Left lung (tissue), 10 donors: ENCODE measurements around the gene SLX9. TPM values are rescaled to one million over a fixed set of nuclear protein-coding genes. Genes with fewer than 3 reads are reported as not detected.

Experiments used
- ATAC-seq: fragments of 200-7000 bp; cut with Tn5 transposase; one replicate; pipeline ENCODE4 v1.9.1; 2020; ENCODE audit warnings: moderate library complexity
- DNase-seq, 4 donors: peaks; one replicate each; pipeline ENCODE4 v3.0.0-alpha.2; 2013 to 2020
- H3K27ac ChIP-seq, 2 donors: fragments of 200-600 bp; sonication (generic) in 1 of 2; one replicate each; pipeline versions ENCODE4 v1.5.0 to v1.8.0; 2020 to 2021
- H3K27me3 ChIP-seq, 2 donors: fragments of 200-600 bp; sonication (generic) in 1 of 2; one replicate each; pipeline versions ENCODE4 v1.5.0 to v1.8.0; 2020 to 2021
- H3K36me3 ChIP-seq, 2 donors: fragments of 200-600 bp; sonication (generic) in 1 of 2; one replicate each; pipeline versions ENCODE4 v1.5.0 to v1.8.0; 2020 to 2021
- H3K4me1 ChIP-seq, 2 donors: fragments of 200-600 bp; one replicate each; pipeline ENCODE4 v1.8.0; 2021
- H3K4me3 ChIP-seq, 2 donors: fragments of 200-600 bp; sonication (generic) in 1 of 2; one replicate each; pipeline versions ENCODE4 v1.5.0 to v1.8.0; 2020 to 2021; ENCODE audit warnings: mild to moderate bottlenecking in 1 of 2
- H3K9me3 ChIP-seq, 2 donors: fragments of 200-600 bp; sonication (generic) in 1 of 2; one replicate each; pipeline versions ENCODE4 v1.5.0 to v1.8.0; 2020 to 2021
- intact Hi-C, 2 donors: fragments of 100-400 bp; cut with DNase I; formaldehyde crosslinking; loops; one replicate each; pipeline versions ENCODE4 v1.11.2 to v1.14.2; 2022
- polyA plus RNA-seq, 6 donors: library from polyadenylated mRNA; unstranded; fragments of 120-200 nt; gene quantifications; one replicate each; pipeline ENCODE4 v1.2.1, GENCODE V29; 2013; ENCODE audit not compliant: insufficient read length in 6 of 6
- total RNA-seq, 2 donors: library from RNA; stranded (reverse); fragmentation: NEBNext Ultra II Directional; extraction: Animal tissue kit (Norgen Biotek cat#: 25700); gene quantifications; one replicate each; pipeline ENCODE4 v1.2.1, GENCODE V29; 2021
- TF ChIP-seq, protein P1 (sequence below), 2 donors: fragments of 200-600 bp; sonication (generic) in 1 of 2; IDR thresholded peaks; one replicate each; pipeline versions ENCODE4 v1.5.0 to v1.8.0; 2021; ENCODE audit warnings: antibody characterized with exemption in 2 of 2
- donor health status: DM: no; HTN: yes; CAD: no.
- donor health status: DM: no; HTN: no; CAD: no.

The SLX9 gene
- total and polyA plus RNA-seq, 8 donors, result 11.5 to 29.6 (median 16.2) TPM

- peak; percentile 46 for ATAC-seq
- intact Hi-C loops, result no loop called here
- TF ChIP-seq, protein P1, sequence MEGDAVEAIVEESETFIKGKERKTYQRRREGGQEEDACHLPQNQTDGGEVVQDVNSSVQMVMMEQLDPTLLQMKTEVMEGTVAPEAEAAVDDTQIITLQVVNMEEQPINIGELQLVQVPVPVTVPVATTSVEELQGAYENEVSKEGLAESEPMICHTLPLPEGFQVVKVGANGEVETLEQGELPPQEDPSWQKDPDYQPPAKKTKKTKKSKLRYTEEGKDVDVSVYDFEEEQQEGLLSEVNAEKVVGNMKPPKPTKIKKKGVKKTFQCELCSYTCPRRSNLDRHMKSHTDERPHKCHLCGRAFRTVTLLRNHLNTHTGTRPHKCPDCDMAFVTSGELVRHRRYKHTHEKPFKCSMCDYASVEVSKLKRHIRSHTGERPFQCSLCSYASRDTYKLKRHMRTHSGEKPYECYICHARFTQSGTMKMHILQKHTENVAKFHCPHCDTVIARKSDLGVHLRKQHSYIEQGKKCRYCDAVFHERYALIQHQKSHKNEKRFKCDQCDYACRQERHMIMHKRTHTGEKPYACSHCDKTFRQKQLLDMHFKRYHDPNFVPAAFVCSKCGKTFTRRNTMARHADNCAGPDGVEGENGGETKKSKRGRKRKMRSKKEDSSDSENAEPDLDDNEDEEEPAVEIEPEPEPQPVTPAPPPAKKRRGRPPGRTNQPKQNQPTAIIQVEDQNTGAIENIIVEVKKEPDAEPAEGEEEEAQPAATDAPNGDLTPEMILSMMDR (IDR thresholded peaks at IDR 0.05), result no peak
- Histone ChIP-seq H3K4me1 (peaks cover 0 to 4% of the 10 kb centered on the region in 2 donors), H3K27ac (peak overlapping the region in 1 of 2 donors; percentile 2), H3K4me3 (no peak overlapping the region), H3K9me3 (no peaks in the 10 kb centered on the region), H3K36me3 (no peaks in the 10 kb centered on the region), H3K27me3 (peaks cover 0 to 27% of the 10 kb centered on the region in 2 donors)
- peak in 2 of 4 donors; percentile 25 to 60 for DNase-seq
These were observed 63.7 kb downstream of the SLX9 start for GRCh38 chr21:45003331-45004058.

DNA sequence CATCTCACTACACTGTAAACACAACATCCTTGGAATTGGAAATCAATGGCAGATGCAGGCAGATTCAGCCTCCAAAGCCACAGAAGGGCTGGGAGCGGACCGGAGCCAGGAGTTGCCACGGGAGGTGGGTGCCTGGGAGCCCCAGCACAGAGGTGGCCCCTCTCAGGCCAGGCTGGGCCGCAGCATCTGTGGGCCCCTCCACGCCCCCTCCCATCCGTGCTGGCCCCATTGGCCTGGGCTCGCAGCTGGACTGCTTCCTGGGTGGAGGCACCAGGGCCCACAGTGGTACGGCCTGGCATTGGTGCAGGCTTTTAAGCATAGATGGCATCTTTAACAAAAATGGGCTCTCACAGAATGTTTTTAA is 64.2 kb downstream of the SLX9 start:
- Histone ChIP-seq H3K27ac (no peak overlapping the region), H3K4me3 (no peak overlapping the region), H3K27me3 (peaks cover 0 to 27% of the 10 kb centered on the region in 2 donors), H3K4me1 (peaks cover 0 to 4% of the 10 kb centered on the region in 2 donors), H3K9me3 (no peaks in the 10 kb centered on the region), H3K36me3 (no peaks in the 10 kb centered on the region)
- intact Hi-C loops, result no loop called here
- DNase-seq (peak in 1 of 4 donors; percentile 61), ATAC-seq (no peak)
- TF ChIP-seq, protein P1 (IDR thresholded peaks at IDR 0.05), result no peak

DNA sequence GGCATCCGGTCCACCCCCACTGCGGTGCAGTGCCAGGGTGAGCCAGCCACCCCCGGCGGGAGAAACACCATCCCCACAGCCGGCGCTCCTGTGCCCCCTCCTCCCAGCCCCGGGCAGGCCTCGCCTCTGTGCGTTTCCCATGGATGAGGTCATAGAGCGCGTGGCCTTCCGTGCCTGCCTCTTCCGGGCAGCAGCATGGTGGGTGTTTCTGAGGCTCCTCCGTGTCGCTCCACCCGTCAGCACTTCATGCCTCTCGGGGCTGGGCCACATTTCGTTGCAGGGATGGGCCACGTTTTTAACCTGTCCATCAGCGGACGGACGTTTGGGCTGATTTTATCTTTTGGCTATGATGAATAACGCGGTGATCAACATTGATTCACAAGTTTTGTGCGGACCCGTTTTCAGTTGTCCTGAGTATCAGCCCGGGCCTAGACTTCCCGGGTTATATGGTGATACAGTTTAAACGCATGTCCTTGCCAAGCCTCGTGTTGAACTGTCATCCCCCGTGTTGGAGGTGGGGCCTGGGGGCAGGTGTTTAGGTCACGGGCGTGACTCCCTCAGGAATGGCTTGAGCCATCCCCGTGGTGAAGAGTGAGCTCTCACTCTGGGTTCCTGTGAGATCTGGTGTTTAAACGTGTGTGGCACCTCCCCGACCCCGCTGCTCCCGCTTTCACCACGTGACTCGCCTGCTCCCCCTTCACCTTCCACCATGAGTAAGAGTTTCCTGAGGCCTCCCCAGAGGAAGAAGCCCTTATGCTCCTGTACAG is 64.8 kb downstream of the SLX9 start:
- DNase-seq, result peak in 2 of 4 donors; percentile 26 to 73

DNA sequence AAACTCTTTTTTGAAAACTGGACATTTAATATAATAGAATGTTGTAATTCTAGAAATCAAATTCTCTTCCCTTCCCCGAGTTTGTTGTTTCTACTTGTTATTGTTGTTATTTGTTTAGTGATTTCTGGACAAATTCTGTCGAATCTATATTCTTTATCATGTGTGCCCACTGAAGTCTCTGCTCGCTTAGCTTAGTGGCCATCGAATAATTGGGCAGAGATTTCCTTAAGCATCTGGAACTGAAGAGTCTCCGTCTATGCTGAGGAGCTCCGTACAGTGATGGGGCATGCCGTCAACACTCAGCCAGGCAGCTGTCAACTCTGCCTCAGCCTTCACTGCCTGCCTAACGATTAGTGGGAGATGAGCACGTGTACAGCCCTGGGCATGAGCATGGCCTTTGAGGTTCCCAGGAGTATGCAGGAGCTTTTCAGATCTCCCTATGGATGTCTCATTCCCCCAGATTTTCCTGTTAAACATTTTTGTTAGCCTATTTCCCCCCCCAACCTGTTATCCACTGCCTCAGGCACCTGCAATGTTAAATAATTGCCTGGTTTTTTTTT is 66.8 kb downstream of the SLX9 start:
- intact Hi-C loops, result no loop called here
- Histone ChIP-seq H3K4me1 (peaks cover 0 to 4% of the 10 kb centered on the region in 2 donors), H3K4me3 (no peak overlapping the region), H3K9me3 (no peaks in the 10 kb centered on the region), H3K27ac (no peak overlapping the region), H3K36me3 (no peaks in the 10 kb centered on the region), H3K27me3 (peaks cover 0 to 18% of the 10 kb centered on the region in 2 donors)
- no peak for DNase-seq
- ATAC-seq, result no peak
- TF ChIP-seq, protein P1 (IDR thresholded peaks at IDR 0.05), result no peak

More for the DNA sequence above, 64.8 kb downstream of the SLX9 start:
- H3K27ac ChIP-seq, result no peak overlapping the region
- H3K27me3 ChIP-seq, result peaks cover 0 to 26% of the 10 kb centered on the region in 2 donors
- no peak overlapping the region for H3K4me3 ChIP-seq
- intact Hi-C loops, result no loop called here
- peaks cover 0 to 4% of the 10 kb centered on the region in 2 donors for H3K4me1 ChIP-seq
- no peaks in the 10 kb centered on the region for H3K36me3 ChIP-seq
- ATAC-seq, result no peak
- TF ChIP-seq, protein P1 (IDR thresholded peaks at IDR 0.05), result no peak
- H3K9me3 ChIP-seq, result no peaks in the 10 kb centered on the region

- intact Hi-C loops, result no loop called here
- H3K4me1 ChIP-seq, result peaks cover 0 to 7% of the 10 kb centered on the region in 2 donors
- no peak for DNase-seq
- no peaks in the 10 kb centered on the region for H3K36me3 ChIP-seq
- H3K9me3 ChIP-seq, result no peaks in the 10 kb centered on the region
- ATAC-seq, result no peak
- H3K27ac ChIP-seq, result no peak overlapping the region
- TF ChIP-seq, protein P1 (IDR thresholded peaks at IDR 0.05), result no peak
- H3K4me3 ChIP-seq, result no peak overlapping the region
- H3K27me3 ChIP-seq, result peaks cover 0 to 42% of the 10 kb centered on the region in 2 donors
These were observed 69.8 kb downstream of the SLX9 start for GRCh38 chr21:45009616-45010015.
